Adrenal gland (tissue), 5 donors: ENCODE results near the gene CNTN5.

Experiments used
- POLR2A ChIP-seq, 2 donors: fragments of 450-650 bp; IDR thresholded peaks; one replicate each; pipeline ENCODE4 v1.6.1; 2017; ENCODE audit warnings: antibody characterized with exemption in 2 of 2, mild to moderate bottlenecking in 2 of 2, moderate library complexity in 1 of 2
- TF ChIP-seq, protein P1 (sequence below), 6 experiments: fragments of 450-650 bp in 4 of 6; fragments of 200-600 bp in 2 of 6; sonication (generic) in 1 of 6; IDR thresholded peaks; 1 replicate in 5 of 6; 2 replicates in 1 of 6; pipeline versions ENCODE4 v1.5.1 to v1.8.0; 2016 to 2021; ENCODE audit warnings: antibody characterized with exemption in 6 of 6, mild to moderate bottlenecking in 2 of 6, moderate library complexity in 1 of 6
- donor health status: DM: no; HTN: no; CAD: no.

DNA sequence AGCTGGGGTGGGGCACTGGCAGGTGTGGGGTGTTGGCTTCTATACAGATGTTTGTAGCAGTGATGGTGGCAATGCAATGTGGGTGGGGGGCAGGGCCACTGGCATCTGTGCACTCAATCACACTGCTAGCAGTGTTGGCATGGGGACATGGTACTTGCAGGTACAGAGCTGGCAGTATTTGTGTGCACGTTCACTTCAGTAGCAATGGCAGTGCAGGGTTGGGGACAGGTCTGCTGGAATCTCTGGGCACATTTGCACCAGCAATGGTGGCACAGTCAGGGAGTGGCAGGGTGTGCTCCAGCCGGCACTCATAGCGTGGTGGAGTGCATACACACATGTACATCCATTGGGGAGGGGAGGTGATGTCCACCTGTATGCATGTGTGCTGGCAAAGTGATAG is 775.2 kb downstream of the CNTN5 start:
- TF ChIP-seq, protein P1, sequence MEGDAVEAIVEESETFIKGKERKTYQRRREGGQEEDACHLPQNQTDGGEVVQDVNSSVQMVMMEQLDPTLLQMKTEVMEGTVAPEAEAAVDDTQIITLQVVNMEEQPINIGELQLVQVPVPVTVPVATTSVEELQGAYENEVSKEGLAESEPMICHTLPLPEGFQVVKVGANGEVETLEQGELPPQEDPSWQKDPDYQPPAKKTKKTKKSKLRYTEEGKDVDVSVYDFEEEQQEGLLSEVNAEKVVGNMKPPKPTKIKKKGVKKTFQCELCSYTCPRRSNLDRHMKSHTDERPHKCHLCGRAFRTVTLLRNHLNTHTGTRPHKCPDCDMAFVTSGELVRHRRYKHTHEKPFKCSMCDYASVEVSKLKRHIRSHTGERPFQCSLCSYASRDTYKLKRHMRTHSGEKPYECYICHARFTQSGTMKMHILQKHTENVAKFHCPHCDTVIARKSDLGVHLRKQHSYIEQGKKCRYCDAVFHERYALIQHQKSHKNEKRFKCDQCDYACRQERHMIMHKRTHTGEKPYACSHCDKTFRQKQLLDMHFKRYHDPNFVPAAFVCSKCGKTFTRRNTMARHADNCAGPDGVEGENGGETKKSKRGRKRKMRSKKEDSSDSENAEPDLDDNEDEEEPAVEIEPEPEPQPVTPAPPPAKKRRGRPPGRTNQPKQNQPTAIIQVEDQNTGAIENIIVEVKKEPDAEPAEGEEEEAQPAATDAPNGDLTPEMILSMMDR (IDR thresholded peaks at IDR 0.05) = no peak
- TF ChIP-seq POLR2A (IDR thresholded peaks at IDR 0.05) = no peak
